Body of pancreas (tissue), 4 donors: ENCODE results near the gene PATL2.

Source experiments
- POLR2A ChIP-seq, 3 donors: fragments of 450-650 bp; IDR thresholded peaks; one replicate each; pipeline ENCODE4 v1.6.1; 2016; ENCODE audit warnings: antibody characterized with exemption in 3 of 3, mild to moderate bottlenecking in 2 of 3
- TF ChIP-seq, protein P1 (sequence below), 7 experiments: fragments of 450-650 bp in 4 of 7; fragments of 200-600 bp in 3 of 7; sonication (generic) in 3 of 7; IDR thresholded peaks; one replicate each; pipeline ENCODE4 v1.5.1; 2016 to 2019; ENCODE audit warnings: antibody characterized with exemption in 7 of 7

DNA sequence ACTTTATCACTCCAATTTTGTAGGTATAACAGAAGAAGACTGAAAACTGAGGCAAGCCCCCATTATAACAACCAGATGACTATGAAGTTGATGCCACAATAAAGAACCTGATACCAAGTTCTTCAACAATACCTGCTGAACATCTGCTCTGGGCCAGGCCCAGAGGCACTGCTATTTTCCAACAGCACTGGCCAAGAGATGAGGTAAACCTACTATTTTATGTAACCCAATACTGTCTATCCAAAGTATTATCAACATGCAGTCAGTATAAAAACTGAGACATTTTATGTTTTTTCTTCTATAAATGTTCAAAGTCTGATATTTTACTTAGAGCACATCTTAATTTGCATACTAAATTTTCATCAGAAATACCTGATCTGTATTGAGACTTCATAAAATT is 53.7 kb downstream of the PATL2 start:
- TF ChIP-seq POLR2A (IDR thresholded peaks at IDR 0.05), result no peak
- TF ChIP-seq, protein P1, sequence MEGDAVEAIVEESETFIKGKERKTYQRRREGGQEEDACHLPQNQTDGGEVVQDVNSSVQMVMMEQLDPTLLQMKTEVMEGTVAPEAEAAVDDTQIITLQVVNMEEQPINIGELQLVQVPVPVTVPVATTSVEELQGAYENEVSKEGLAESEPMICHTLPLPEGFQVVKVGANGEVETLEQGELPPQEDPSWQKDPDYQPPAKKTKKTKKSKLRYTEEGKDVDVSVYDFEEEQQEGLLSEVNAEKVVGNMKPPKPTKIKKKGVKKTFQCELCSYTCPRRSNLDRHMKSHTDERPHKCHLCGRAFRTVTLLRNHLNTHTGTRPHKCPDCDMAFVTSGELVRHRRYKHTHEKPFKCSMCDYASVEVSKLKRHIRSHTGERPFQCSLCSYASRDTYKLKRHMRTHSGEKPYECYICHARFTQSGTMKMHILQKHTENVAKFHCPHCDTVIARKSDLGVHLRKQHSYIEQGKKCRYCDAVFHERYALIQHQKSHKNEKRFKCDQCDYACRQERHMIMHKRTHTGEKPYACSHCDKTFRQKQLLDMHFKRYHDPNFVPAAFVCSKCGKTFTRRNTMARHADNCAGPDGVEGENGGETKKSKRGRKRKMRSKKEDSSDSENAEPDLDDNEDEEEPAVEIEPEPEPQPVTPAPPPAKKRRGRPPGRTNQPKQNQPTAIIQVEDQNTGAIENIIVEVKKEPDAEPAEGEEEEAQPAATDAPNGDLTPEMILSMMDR (IDR thresholded peaks at IDR 0.05), result no peak
